H9 (cell line): Measurements from ENCODE around the gene EFCAB11. TPM values are rescaled to one million over a fixed set of nuclear protein-coding genes. Genes with fewer than 3 reads are reported as not detected.

ENCODE experiments used
- DNase-seq: peaks from one replicate; pipeline ENCODE4 v3.0.0-alpha.2; 2017
- H2AFZ ChIP-seq: one replicate; pipeline ENCODE4 v1.6.1; 2013; ENCODE audit warnings: mild to moderate bottlenecking, low read length, control low read depth, moderate library complexity
- H2AK5ac ChIP-seq: 2 replicates; pipeline ENCODE4 v1.6.1; 2013; ENCODE audit warnings: low read length, control low read depth, mixed read lengths; ENCODE audit not compliant: insufficient read length
- H2BK120ac ChIP-seq: one replicate; pipeline ENCODE4 v1.6.1; 2013; ENCODE audit warnings: low read depth, mild to moderate bottlenecking, low read length, control low read depth, inconsistent platforms; ENCODE audit not compliant: poor library complexity, severe bottlenecking
- H2BK12ac ChIP-seq: 2 replicates; pipeline ENCODE4 v1.6.1; 2013; ENCODE audit warnings: low read length, control low read depth, mixed read lengths, low read depth; ENCODE audit not compliant: insufficient read length
- H2BK15ac ChIP-seq: 2 replicates; pipeline ENCODE4 v1.6.1; 2013; ENCODE audit warnings: low read depth, low read length, control low read depth
- H2BK20ac ChIP-seq: one replicate; pipeline ENCODE4 v1.6.1; 2013; ENCODE audit warnings: low read depth, mild to moderate bottlenecking, low read length, control low read depth, inconsistent platforms; ENCODE audit not compliant: poor library complexity, severe bottlenecking
- H2BK5ac ChIP-seq: 2 replicates; pipeline ENCODE4 v1.6.1; 2013; ENCODE audit warnings: low read length, control low read depth, mixed read lengths; ENCODE audit not compliant: insufficient read length
- H3K14ac ChIP-seq: 2 replicates; pipeline ENCODE4 v1.6.1; 2013; ENCODE audit warnings: low read length, control low read depth; ENCODE audit not compliant: insufficient read depth
- H3K18ac ChIP-seq: 2 replicates; pipeline ENCODE4 v1.6.1; 2013; ENCODE audit warnings: low read depth, mild to moderate bottlenecking, mixed read lengths, low read length, control low read depth; ENCODE audit not compliant: insufficient read length
- H3K23ac ChIP-seq: 2 replicates; pipeline ENCODE4 v1.6.1; 2013; ENCODE audit warnings: low read length, control low read depth, mixed read lengths, low read depth; ENCODE audit not compliant: insufficient read length
- H3K23me2 ChIP-seq: 2 replicates; pipeline ENCODE4 v1.6.1; 2013; ENCODE audit warnings: low read depth, mild to moderate bottlenecking, mixed read lengths, low read length, control low read depth; ENCODE audit not compliant: insufficient read length, poor library complexity, severe bottlenecking
- H3K27ac ChIP-seq: 2 replicates; pipeline ENCODE4 v1.5.1; 2013; ENCODE audit warnings: low read length, control low read depth, mixed read lengths, low read depth; ENCODE audit not compliant: insufficient read length
- H3K27me3 ChIP-seq: 2 replicates; pipeline ENCODE4 v1.6.1; 2013; ENCODE audit warnings: low read length, control low read depth, inconsistent platforms; ENCODE audit not compliant: insufficient read depth
- H3K4ac ChIP-seq: 2 replicates; pipeline ENCODE4 v1.6.1; 2013; ENCODE audit warnings: low read depth, mild to moderate bottlenecking, control low read depth, inconsistent platforms, low read length, moderate library complexity
- H3K4me1 ChIP-seq: 2 replicates; pipeline ENCODE4 v1.6.1; 2013; ENCODE audit warnings: low read length, control low read depth, inconsistent platforms; ENCODE audit not compliant: insufficient read depth
- H3K4me2 ChIP-seq: 2 replicates; pipeline ENCODE4 v1.6.1; 2013; ENCODE audit warnings: low read length, control low read depth, mixed read lengths; ENCODE audit not compliant: insufficient read length, insufficient read depth
- H3K56ac ChIP-seq: 2 replicates; pipeline ENCODE4 v1.6.1; 2013; ENCODE audit warnings: low read depth, mild to moderate bottlenecking, mixed read lengths, low read length, control low read depth; ENCODE audit not compliant: insufficient read length
- H3K79me1 ChIP-seq: 2 replicates; pipeline ENCODE4 v1.6.1; 2013; ENCODE audit warnings: low read depth, mild to moderate bottlenecking, moderate library complexity, low read length, control low read depth, inconsistent platforms; ENCODE audit not compliant: insufficient read depth, poor library complexity, severe bottlenecking
- H3K79me2 ChIP-seq: 2 replicates; pipeline ENCODE4 v1.6.1; 2013; ENCODE audit warnings: low read length, control low read depth, inconsistent platforms; ENCODE audit not compliant: insufficient read depth
- H3K9ac ChIP-seq: 2 replicates; pipeline ENCODE4 v1.6.1; 2013; ENCODE audit warnings: low read length, control low read depth, mixed read lengths; ENCODE audit not compliant: insufficient read length; ENCODE audit errors: extremely low read depth
- H3K9me3 ChIP-seq: one replicate; pipeline ENCODE4 v1.6.1; 2013; ENCODE audit warnings: low read depth, low read length, inconsistent platforms; ENCODE audit not compliant: control insufficient read depth
- H3T11ph ChIP-seq: one replicate; pipeline ENCODE4 v1.6.1; 2013; ENCODE audit warnings: mild to moderate bottlenecking, low read length, control low read depth, inconsistent platforms
- H4K20me1 ChIP-seq: one replicate; pipeline ENCODE4 v1.6.1; 2013; ENCODE audit not compliant: control insufficient read depth, insufficient read length, insufficient read depth
- H4K5ac ChIP-seq: 2 replicates; pipeline ENCODE4 v1.6.1; 2013; ENCODE audit warnings: low read depth, mild to moderate bottlenecking, mixed read lengths, low read length, control low read depth; ENCODE audit not compliant: insufficient read length
- H4K8ac ChIP-seq: replicated peaks from 2 replicates; pipeline ENCODE4 v1.6.1; 2013; ENCODE audit warnings: low read length, control low read depth, mixed read lengths, low read depth; ENCODE audit not compliant: insufficient read length
- H4K91ac ChIP-seq: 2 replicates; pipeline ENCODE4 v1.6.1; 2013; ENCODE audit warnings: low read depth, mild to moderate bottlenecking, moderate library complexity, mixed read lengths, low read length, control low read depth; ENCODE audit not compliant: insufficient read length
- H3K27ac Mint-ChIP-seq, 3 experiments: 2 replicates in 2 of 3; 3 replicates in 1 of 3; pipeline ENCODE4 v1.8.0; 2020 to 2021; ENCODE audit warnings: mixed read lengths in 3 of 3, mild to moderate bottlenecking in 1 of 3, moderate library complexity in 1 of 3
- H3K27me3 Mint-ChIP-seq: 2 replicates; pipeline ENCODE4 v1.8.0; 2021; ENCODE audit warnings: low read depth, mild to moderate bottlenecking, moderate library complexity, mixed read lengths
- H3K36me3 Mint-ChIP-seq, 3 experiments: 2 replicates in 2 of 3; 3 replicates in 1 of 3; pipeline ENCODE4 v1.8.0; 2020 to 2021; ENCODE audit warnings: low read depth in 3 of 3, mixed read lengths in 3 of 3; ENCODE audit not compliant: insufficient read depth in 1 of 3
- H3K4me1 Mint-ChIP-seq, 2 experiments: 2 replicates each; pipeline ENCODE4 v1.8.0; 2020; ENCODE audit warnings: mixed read lengths in 2 of 2
- H3K4me3 Mint-ChIP-seq, 2 experiments: 2 replicates in 1 of 2; 3 replicates in 1 of 2; pipeline ENCODE4 v1.8.0; 2020 to 2021; ENCODE audit warnings: mild to moderate bottlenecking in 2 of 2, mixed read lengths in 2 of 2, moderate library complexity in 1 of 2
- H3K9me3 Mint-ChIP-seq, 2 experiments: 2 replicates in 1 of 2; 3 replicates in 1 of 2; pipeline ENCODE4 v1.8.0; 2020; ENCODE audit warnings: mild to moderate bottlenecking in 2 of 2, mixed read lengths in 2 of 2, moderate library complexity in 1 of 2
- CTCF ChIP-seq: fragments of 200-600 bp; sonication (generic); conservative IDR thresholded peaks from 3 replicates; pipeline ENCODE4 v1.8.0; 2021; ENCODE audit warnings: antibody characterized with exemption, mild to moderate bottlenecking
- WGBS: extraction: QIAGEN DNeasy Blood & Tissue Kit; methylation state at CpG from one replicate; pipeline ENCODE4 v1.1.7; 2013; ENCODE audit warnings: missing lambda C conversion rate, low lambda C conversion rate, mixed read lengths; ENCODE audit not compliant: insufficient read length; ENCODE audit errors: extremely low coverage; 5-methylcytosine and 5-hydroxymethylcytosine counted together
- total RNA-seq: library from RNA; stranded (reverse); gene quantifications from 2 replicates; pipeline ENCODE4 v1.2.1, GENCODE V29; 2021

Gene EFCAB11
- total RNA-seq, 1 experiment from 2014 or later: 17.4 TPM

- no peak overlapping the region for H4K8ac ChIP-seq
- H3K27ac Mint-ChIP-seq: no peak overlapping the region
- no peak overlapping the region for H3K56ac ChIP-seq
- H3K27me3 ChIP-seq: no peaks in the 10 kb centered on the region
- no peak overlapping the region for H3K23ac ChIP-seq
- H4K5ac ChIP-seq: no peak overlapping the region
- no peak overlapping the region for H3K4me2 ChIP-seq
- no peak overlapping the region for H3K9ac ChIP-seq
- H3K4me3 Mint-ChIP-seq: no peak overlapping the region
- WGBS: no CpG with 5 or more reads among the region's 5 CpGs
- no peak overlapping the region for H2BK12ac ChIP-seq
- H3K27ac ChIP-seq: no peak overlapping the region
- H3K23me2 ChIP-seq: no peaks in the 10 kb centered on the region
- H3K4me1 Mint-ChIP-seq: peaks cover 0 to 2% of the 10 kb centered on the region in 2 experiments; a peak in 1 of 4 replicates
- H4K20me1 ChIP-seq: no peaks in the 10 kb centered on the region
- no peak overlapping the region for H3K4ac ChIP-seq
- no peak overlapping the region for H2AFZ ChIP-seq
- no peak for TF ChIP-seq CTCF
- H2BK20ac ChIP-seq: no peak overlapping the region
- H4K91ac ChIP-seq: no peak overlapping the region
- no peak for DNase-seq
- no peaks in the 10 kb centered on the region for H3K4me1 ChIP-seq
- no peaks in the 10 kb centered on the region for H3K27me3 Mint-ChIP-seq
- H3K18ac ChIP-seq: no peak overlapping the region
- no peaks in the 10 kb centered on the region for H3K79me2 ChIP-seq
- no peaks in the 10 kb centered on the region for H3K79me1 ChIP-seq
- peaks cover 3 to 12% (median 5%) of the 10 kb centered on the region in 3 experiments for H3K36me3 Mint-ChIP-seq
- H2BK5ac ChIP-seq: no peak overlapping the region
- H2AK5ac ChIP-seq: no peak overlapping the region
- peaks cover 7 to 10% of the 10 kb centered on the region in 2 experiments for H3K9me3 Mint-ChIP-seq
- H2BK120ac ChIP-seq: no peak overlapping the region
- H3T11ph ChIP-seq: no peak overlapping the region
- no peak overlapping the region for H3K14ac ChIP-seq
- no peak overlapping the region for H2BK15ac ChIP-seq
- H3K9me3 ChIP-seq: no peaks in the 10 kb centered on the region
Observed at GRCh38 chr14:89828471-89829165, 125.9 kb downstream of the EFCAB11 start.
